ENCODE data around the gene DNAJC25.
"Not testable (repeated sequence)": the region's sequence is repeated elsewhere in the genome, so short reads cannot be mapped to it uniquely, and the experiment has no call there.

DNAJC25 gene

GRCh38 chr9:111628411-111628810 is 2.7 kb upstream of the DNAJC25 start:
- no peak for DNase-seq

- no peak for DNase-seq
Measured at GRCh38 chr9:111630182-111630963, 761 bp upstream of the DNAJC25 start.

GRCh38 chr9:111630964-111631213 is 245 bp upstream of the DNAJC25 start:
- DNase-seq: no peak

GRCh38 chr9:111632060-111632459 is 926 bp downstream of the DNAJC25 start:
- no peak for DNase-seq

- no peak for DNase-seq
Measured at GRCh38 chr9:111632695-111633388, 1.7 kb downstream of the DNAJC25 start.

- DNase-seq: no peak
Measured at GRCh38 chr9:111633389-111633736, 2.2 kb downstream of the DNAJC25 start.

DNA sequence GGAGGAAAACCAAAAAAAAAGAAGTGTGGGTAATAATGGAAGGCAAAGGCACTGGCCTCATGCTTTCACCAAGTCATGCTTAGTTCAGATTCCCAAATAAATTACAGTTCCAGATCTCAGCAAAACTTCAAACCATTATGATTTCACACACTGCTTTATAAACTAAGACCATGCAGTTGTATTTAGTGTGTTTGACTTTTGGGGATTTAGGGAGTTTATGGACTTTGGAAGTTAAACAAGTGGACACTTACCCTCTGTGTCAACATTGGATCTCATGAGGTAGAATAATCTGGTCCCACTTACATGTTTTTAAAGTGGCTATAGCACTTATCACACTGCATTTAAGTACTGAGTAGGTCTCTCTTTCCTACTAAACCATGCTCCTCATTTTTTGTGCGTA is 3.7 kb downstream of the DNAJC25 start:
- no peak for DNase-seq

- DNase-seq: no peak
Measured at GRCh38 chr9:111637421-111637950, 6.4 kb downstream of the DNAJC25 start.

- no peak for DNase-seq
Measured at GRCh38 chr9:111644195-111644772, 13.2 kb downstream of the DNAJC25 start.

- no peak for DNase-seq
Measured at GRCh38 chr9:111645806-111646205, 14.7 kb downstream of the DNAJC25 start.

- no peak for DNase-seq
Measured at GRCh38 chr9:111646417-111646816, 15.3 kb downstream of the DNAJC25 start.

DNA sequence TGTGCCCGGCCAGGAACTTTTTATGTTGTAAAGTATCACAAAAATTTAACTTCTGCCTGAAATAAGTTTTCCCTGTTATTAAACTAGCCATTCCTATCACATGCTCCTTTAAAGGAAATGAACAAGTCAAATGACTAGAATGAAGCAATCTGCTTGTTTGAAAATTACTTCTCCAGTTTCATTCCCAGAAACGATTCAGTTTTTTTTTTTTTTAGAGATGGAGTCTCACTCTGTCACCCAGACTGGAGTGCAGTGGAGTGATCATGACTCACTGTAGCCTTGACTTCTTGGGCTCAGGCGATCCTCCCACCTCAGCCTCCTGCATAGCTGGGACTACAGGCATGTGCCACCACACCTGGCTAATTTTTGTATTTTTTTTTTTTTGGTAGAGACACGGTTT is 16.9 kb downstream of the DNAJC25 start:
- DNase-seq: no peak

DNA sequence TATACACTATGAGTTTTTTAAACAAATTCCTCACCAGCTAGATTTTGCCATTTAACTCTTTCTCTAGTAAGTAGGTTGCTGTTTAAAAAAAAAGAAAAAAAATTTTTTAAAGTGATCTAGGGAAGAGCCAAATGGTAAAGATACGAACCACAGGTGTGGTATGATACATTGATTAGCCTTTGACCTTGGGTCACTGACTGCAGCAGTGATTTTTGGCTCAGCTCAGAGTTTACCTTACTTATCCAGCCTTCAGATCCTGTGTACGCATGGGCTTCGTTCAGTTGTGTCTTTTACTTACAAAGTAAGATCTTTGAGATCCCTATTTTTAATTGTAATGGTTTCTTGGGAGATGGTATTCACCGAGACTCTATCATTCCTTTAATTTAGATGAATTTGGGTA is 17.9 kb downstream of the DNAJC25 start:
- no peak for DNase-seq

GRCh38 chr9:111657051-111657450 is 25.9 kb downstream of the DNAJC25 start:
- no peak for DNase-seq

DNA sequence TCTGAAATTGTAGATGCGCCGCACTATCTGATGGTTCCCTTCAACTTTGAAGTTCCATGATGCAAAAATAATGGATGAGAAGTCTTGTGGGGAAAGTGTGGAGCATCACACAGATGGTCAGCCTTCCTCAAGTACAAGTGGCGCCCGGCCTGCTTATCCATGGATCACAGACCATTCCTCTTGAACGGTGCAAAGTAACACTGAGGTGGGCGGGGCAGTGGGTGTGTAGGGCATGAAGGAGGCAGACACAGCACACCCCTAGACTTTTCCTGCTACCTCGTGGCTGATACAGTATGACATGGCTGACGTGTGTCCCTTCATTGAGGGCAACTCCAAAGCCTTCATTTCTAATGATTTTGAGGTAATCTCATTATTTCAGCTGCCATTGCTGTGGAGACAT is 27.8 kb downstream of the DNAJC25 start:
- DNase-seq: no peak

GRCh38 chr9:111659691-111660090 is 28.6 kb downstream of the DNAJC25 start:
- DNase-seq: no peak

GRCh38 chr9:111661150-111661801 is 30.1 kb downstream of the DNAJC25 start, which contains the start of gene GNG10:
Gene GNG10, plus strand, starts transcription at chr9:111661605. Its CDS starts 30 bp downstream, at chr9:111661635.
- DNase-seq: no peak

- DNase-seq: no peak
Measured at GRCh38 chr9:111661802-111662521, 30.8 kb downstream of the DNAJC25 start.

GRCh38 chr9:111662576-111663300 is 31.6 kb downstream of the DNAJC25 start:
- DNase-seq: no peak

DNA sequence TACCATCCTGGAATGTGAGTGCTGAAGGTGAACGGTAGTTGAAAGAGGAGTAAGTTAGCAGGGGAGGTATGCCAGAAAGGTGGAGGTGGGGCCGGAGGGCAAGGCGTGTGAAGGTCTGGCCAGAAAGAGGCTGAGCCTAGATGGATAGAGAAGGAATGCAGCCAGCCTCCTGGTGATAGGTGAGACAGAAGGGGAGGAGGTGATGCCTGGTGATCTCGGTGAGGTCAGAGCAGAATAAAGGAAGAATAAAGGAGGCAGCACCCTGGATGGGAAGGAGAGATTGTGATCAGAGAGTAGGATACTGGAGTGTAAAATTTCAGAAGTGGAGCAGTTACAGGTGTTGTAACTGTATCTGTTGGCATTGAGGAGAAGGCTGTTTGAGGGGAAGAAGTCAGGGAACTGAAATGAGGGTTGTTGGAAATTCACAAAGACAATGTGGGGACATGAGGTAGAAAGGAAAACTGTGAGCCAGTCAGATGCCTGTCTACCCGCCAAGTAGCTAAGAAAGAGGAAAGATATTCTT is 32.2 kb downstream of the DNAJC25 start:
- no peak for DNase-seq

DNA sequence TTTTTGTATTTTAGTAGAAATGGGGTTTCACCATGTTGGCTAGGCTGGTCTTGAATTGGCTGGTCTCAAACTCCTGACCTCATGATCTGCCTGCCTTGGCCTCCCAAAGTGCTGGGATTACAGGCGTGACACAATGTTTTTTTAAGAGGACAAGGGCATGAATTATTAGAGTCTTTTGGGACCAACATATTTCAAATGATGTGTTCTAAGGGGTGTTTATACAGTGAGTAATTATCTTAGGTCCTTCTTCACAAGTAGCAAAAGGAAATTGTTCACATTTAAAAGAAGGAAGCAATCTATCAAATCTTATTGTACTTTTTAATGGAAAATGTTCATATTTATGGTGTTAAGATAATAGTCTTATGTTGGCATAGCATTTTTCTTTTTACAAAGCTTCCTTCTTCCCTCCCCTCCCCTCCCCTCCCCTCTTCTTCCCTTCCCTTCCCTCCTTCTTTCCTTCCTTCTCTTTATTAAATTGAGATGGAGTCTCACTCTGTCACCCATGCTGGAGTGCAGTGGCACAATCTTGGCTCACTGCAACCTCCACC is 37.0 kb downstream of the DNAJC25 start:
- no peak for DNase-seq

DNA sequence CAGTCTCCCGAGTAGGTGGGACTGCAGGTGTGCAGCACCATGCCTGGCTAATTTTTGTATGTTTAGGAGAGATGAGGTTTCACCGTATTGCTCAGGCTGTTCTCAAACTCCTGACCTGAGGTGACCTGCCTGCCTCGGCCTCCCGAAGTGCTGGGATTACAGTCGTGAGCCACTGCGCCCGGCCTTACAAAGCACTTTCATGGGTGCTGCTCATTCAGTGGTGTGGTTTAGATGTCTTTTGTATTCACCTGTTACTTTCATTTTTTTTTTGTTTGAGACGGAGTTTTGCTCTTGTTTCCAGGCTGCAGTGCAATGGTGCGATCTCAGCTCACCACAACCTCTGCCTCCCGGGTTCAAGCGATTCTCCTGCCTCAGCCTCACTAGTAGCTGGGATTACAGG is 37.5 kb downstream of the DNAJC25 start:
- DNase-seq: not testable (repeated sequence)
